ENCODE measurements around the gene TEX261.

TEX261 gene

DNA sequence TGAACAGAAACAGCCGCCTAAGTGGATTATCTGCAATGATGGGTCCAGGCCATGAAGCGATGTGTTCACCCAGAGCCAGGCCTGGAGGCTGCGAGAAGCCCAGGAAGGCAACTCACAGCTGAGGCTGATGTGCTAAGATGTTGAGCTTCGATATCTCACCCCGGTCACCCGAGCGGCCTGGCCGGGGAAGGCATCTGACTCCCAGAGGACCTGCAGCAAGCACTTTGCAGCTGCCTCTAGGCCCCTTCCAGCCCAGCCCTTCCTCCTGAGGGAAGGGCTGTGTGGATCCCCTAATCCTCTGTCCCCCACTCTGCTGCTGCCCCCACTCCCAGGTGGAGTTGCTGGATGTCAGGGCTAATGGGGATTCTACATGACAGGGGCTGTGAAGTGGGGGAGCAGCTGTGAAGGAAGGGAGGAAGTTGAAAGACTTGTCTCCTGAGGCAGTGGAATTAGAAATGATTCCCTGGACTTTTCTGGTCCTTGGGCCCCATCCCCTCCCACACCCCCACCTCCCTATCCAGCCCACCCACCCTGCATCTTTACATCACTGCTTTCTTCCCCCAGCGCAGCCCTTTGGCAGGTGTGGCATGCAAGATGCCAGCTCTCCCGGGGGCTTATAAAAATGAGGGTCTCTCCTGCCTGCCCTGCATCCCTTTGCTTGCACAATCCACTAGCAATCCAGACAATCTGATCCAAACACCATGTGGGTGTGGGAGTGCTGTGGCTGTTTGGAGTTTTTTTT lies 54.7 kb downstream of the TEX261 start:
- Histone ChIP-seq H3K9me2 (replicated peaks; ENCODE audit: insufficient read depth, low read length) (no peaks in the 10 kb centered on the region), H3K79me2 (ENCODE audit: low read length) (no peaks in the 10 kb centered on the region), H3F3A (ENCODE audit: insufficient read depth, low read length) (no peaks in the 10 kb centered on the region), H4K20me1 (ENCODE audit: insufficient read depth, low read length) (no peaks in the 10 kb centered on the region), H3K4me3 (ENCODE audit: low read length) (no peak overlapping the region), H3K27me3 (replicated peaks; ENCODE audit: insufficient read depth, low read length) (no peaks in the 10 kb centered on the region), H3K4me2 (ENCODE audit: low read depth, low read length) (no peak overlapping the region), H3K9ac (ENCODE audit: low read length) (no peak overlapping the region), H2AFZ (ENCODE audit: low read length) (no peak overlapping the region), H3K27ac (ENCODE audit: low read length) (no peak overlapping the region), H3K9me3 (replicated peaks; ENCODE audit: insufficient read depth, low read length) (no peaks in the 10 kb centered on the region), H3K36me3 (replicated peaks; ENCODE audit: insufficient read depth, low read length) (no peaks in the 10 kb centered on the region), H3K4me1 (ENCODE audit: low read length) (no peaks in the 10 kb centered on the region)
- TF ChIP-seq EZH2 (optimal IDR thresholded peaks at IDR 0.05; ENCODE audit: low read depth, low read length): no peak
- no peak for TF ChIP-seq EZH2phosphoT487 (IDR thresholded peaks at IDR 0.05; ENCODE audit: low read length)
- TF ChIP-seq, protein P1, sequence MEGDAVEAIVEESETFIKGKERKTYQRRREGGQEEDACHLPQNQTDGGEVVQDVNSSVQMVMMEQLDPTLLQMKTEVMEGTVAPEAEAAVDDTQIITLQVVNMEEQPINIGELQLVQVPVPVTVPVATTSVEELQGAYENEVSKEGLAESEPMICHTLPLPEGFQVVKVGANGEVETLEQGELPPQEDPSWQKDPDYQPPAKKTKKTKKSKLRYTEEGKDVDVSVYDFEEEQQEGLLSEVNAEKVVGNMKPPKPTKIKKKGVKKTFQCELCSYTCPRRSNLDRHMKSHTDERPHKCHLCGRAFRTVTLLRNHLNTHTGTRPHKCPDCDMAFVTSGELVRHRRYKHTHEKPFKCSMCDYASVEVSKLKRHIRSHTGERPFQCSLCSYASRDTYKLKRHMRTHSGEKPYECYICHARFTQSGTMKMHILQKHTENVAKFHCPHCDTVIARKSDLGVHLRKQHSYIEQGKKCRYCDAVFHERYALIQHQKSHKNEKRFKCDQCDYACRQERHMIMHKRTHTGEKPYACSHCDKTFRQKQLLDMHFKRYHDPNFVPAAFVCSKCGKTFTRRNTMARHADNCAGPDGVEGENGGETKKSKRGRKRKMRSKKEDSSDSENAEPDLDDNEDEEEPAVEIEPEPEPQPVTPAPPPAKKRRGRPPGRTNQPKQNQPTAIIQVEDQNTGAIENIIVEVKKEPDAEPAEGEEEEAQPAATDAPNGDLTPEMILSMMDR (IDR thresholded peaks at IDR 0.05; ENCODE audit: low read length): no peak
- DNase-seq: no peak

DNA sequence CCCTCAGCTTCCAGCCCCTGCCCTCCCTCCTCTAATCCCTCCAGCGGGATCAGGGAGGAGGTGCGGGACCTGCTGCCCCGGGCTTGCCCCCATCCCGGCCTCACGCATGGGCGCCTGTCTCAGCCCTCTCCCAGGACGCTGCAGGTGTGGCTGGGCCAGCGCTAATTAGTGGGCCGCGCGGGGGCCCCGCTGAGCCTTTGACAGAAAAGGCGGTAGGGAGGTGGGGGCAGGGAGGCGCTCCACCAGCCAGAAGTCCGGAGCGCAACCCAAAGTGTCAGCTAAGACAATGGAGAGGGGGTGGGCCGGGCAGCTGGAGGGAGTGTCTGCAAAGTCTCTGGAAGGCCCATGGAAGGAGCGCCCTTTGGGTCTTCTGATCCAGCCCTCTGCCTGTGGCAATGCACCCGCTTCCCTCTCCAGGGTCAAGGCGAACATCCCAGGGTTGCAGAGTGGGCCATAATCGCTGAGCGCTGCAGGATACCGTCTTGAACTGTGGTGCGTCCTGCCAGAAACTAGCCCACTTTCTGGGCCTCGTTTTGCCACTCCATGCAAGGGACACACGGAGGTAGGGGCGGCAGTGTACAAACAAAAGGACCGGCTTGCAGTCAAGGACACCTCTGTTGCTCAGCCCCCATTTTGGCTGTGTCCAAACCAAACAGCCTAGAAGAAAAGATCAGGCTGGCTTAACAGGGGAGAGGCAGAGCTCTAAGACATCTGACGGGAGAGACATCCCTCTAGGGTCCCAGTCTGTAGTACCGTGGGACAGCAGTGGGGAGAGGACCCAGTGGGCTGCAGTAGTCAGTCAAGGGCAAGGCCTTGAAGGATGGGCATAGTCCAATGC lies 55.5 kb downstream of the TEX261 start:
- no peak overlapping the region for H3K27ac ChIP-seq (ENCODE audit: low read length)
- H3K4me3 ChIP-seq (ENCODE audit: low read length): no peak overlapping the region
- H3F3A ChIP-seq (ENCODE audit: insufficient read depth, low read length): no peaks in the 10 kb centered on the region
- no peaks in the 10 kb centered on the region for H3K27me3 ChIP-seq (replicated peaks; ENCODE audit: insufficient read depth, low read length)
- no peak overlapping the region for H3K9ac ChIP-seq (ENCODE audit: low read length)
- no peaks in the 10 kb centered on the region for H3K36me3 ChIP-seq (replicated peaks; ENCODE audit: insufficient read depth, low read length)
- no peaks in the 10 kb centered on the region for H4K20me1 ChIP-seq (ENCODE audit: insufficient read depth, low read length)
- DNase-seq: no peak
- H3K9me3 ChIP-seq (replicated peaks; ENCODE audit: insufficient read depth, low read length): no peaks in the 10 kb centered on the region
- no peak overlapping the region for H3K4me2 ChIP-seq (ENCODE audit: low read depth, low read length)
- no peak for TF ChIP-seq EZH2phosphoT487 (IDR thresholded peaks at IDR 0.05; ENCODE audit: low read length)
- TF ChIP-seq, protein P1 (IDR thresholded peaks at IDR 0.05; ENCODE audit: low read length): no peak
- TF ChIP-seq EZH2 (optimal IDR thresholded peaks at IDR 0.05; ENCODE audit: low read depth, low read length): no peak
- no peaks in the 10 kb centered on the region for H3K4me1 ChIP-seq (ENCODE audit: low read length)
- H3K79me2 ChIP-seq (ENCODE audit: low read length): no peaks in the 10 kb centered on the region
- H3K9me2 ChIP-seq (replicated peaks; ENCODE audit: insufficient read depth, low read length): no peaks in the 10 kb centered on the region
- no peak overlapping the region for H2AFZ ChIP-seq (ENCODE audit: low read length)

DNA sequence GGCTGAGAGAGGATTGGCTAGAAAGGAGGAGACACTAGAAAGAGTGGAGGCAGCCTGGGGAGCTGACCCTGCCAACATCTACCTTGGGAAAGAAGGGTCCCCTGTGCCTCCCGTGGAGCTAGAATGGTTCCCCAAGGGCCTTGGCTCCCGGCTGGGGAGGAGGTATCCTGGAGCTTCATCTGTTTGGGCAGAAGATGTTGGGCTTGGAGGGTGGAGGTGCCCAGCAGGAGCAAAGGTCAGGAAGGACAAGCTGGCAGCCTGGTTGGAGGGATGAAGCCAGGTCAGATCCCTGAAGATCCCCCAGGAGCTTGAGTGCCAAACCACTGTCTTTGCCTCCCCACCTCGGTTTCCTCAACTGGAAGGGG lies 56.1 kb downstream of the TEX261 start:
- Histone ChIP-seq H3K9ac (ENCODE audit: low read length) (no peak overlapping the region), H4K20me1 (ENCODE audit: insufficient read depth, low read length) (no peaks in the 10 kb centered on the region), H3K79me2 (ENCODE audit: low read length) (no peaks in the 10 kb centered on the region), H3K4me2 (ENCODE audit: low read depth, low read length) (no peak overlapping the region), H3K4me3 (ENCODE audit: low read length) (no peak overlapping the region), H2AFZ (ENCODE audit: low read length) (no peak overlapping the region), H3K4me1 (ENCODE audit: low read length) (no peaks in the 10 kb centered on the region), H3K9me3 (replicated peaks; ENCODE audit: insufficient read depth, low read length) (no peaks in the 10 kb centered on the region), H3K9me2 (replicated peaks; ENCODE audit: insufficient read depth, low read length) (no peaks in the 10 kb centered on the region), H3K27me3 (replicated peaks; ENCODE audit: insufficient read depth, low read length) (no peaks in the 10 kb centered on the region), H3K36me3 (replicated peaks; ENCODE audit: insufficient read depth, low read length) (no peaks in the 10 kb centered on the region), H3K27ac (ENCODE audit: low read length) (no peak overlapping the region), H3F3A (ENCODE audit: insufficient read depth, low read length) (no peaks in the 10 kb centered on the region)
- no peak for TF ChIP-seq EZH2phosphoT487 (IDR thresholded peaks at IDR 0.05; ENCODE audit: low read length)
- TF ChIP-seq, protein P1 (IDR thresholded peaks at IDR 0.05; ENCODE audit: low read length): no peak
- no peak for TF ChIP-seq EZH2 (optimal IDR thresholded peaks at IDR 0.05; ENCODE audit: low read depth, low read length)
- DNase-seq: no peak
